NCI-H1092 treated with DMSO at 0.1 percent for 48 hours (cell line): Measurements from ENCODE around the gene PDE8B.

Source experiments
- DNase-seq: peaks from one replicate; lab custom pipeline; 2025; lab: John Stamatoyannopoulos, UW

Gene PDE8B

GRCh38 chr5:77232574-77233358 is 22.3 kb downstream of the PDE8B start:
- DNase-seq, result no peak

GRCh38 chr5:77235846-77236721 is 25.6 kb downstream of the PDE8B start:
- no peak for DNase-seq

DNA sequence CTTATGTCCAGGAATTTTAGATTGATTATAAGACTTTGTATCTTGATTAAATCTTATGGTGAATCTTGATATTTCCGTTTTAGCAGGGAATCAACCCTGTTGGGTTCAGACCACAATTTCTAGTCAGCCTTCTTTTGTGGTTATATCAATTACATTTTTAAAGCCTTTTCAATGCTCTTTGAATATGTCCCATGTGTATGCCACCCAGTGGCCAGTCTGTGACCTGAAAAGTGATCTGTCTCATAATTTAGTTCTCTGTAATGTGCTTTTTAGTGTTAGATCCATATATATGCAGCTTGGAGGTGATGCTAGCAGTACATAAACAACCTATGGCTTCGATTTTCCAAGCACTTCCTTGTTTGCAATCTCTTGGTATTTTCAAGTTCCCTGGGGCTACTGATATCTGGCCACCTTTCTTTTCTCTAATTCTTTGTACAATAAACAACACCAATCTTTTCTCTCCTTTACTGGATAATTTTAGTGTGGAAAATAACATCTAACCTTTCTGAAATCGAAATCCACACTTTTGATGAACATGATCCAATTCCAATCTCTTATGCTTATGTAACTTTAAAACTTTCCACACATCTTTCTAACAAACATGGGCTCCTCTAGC is 28.8 kb downstream of the PDE8B start:
- no peak for DNase-seq

GRCh38 chr5:77241444-77241843 is 31.0 kb downstream of the PDE8B start:
- no peak for DNase-seq

DNA sequence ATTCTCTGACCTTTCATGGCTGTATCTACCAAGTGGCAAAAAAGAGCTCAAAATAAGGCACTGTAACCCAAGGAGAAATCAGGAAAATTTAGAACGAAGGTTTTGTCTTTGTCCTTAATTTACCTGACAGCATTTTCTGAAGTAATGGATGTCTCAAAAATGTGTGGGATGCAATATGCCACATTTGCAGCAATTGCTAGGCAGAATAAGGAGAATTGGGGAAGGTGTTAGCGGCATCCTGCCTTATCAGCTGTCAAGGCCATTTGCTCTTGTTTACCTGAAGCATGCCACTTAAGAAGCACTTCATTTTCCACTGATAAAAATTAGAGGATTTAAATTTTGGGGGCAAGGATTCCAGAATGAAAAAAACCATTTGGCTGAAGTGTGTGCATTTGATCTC is 39.0 kb downstream of the PDE8B start:
- DNase-seq, result no peak

GRCh38 chr5:77250021-77250420 is 39.5 kb downstream of the PDE8B start:
- DNase-seq, result no peak

DNA sequence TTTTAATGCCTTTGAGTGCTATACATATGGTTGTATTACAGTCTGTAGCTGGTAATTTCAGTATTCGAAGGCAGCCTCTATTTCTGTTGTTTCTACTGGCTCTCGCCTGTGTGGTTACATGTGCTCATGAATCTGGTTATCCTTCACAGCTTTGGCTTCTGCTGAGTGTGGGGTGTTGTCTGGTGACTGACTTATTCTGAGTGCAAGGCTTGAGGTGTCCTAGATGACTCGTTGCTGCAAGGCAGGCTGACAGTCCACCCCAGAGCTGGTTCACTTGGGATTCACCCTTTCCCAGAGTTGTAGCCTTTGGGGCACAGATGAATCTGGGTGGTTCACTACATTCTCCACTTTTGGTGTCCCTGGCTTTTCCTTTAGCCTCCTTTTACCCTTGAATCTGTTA is 41.4 kb downstream of the PDE8B start:
- DNase-seq, result no peak

- DNase-seq, result no peak
These were observed 45.1 kb downstream of the PDE8B start for GRCh38 chr5:77255617-77256016.

- DNase-seq, result no peak
These were observed 45.9 kb downstream of the PDE8B start for GRCh38 chr5:77256406-77256805.

GRCh38 chr5:77258652-77259051 is 48.2 kb downstream of the PDE8B start:
- DNase-seq, result no peak

- no peak for DNase-seq
These were observed 49.0 kb downstream of the PDE8B start for GRCh38 chr5:77259476-77259875.

DNA sequence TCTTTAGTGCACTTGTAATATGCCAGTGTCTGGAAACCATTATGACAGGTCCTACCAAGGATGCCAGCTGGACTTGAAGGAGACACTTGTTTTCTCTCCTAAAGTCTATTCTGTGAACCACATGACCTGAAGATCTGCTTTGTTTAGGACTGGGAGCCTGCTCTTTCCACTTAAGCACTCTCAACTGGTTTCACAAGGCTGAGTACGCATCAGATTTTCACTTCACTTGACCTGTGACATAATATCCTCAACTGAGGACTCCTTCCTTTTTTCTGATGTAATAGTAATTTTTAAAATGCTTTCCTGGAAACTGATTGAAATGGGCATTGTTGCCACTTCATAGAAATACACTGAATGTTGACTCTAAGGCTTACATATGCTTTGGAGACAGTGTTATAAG is 52.2 kb downstream of the PDE8B start:
- DNase-seq, result no peak

DNA sequence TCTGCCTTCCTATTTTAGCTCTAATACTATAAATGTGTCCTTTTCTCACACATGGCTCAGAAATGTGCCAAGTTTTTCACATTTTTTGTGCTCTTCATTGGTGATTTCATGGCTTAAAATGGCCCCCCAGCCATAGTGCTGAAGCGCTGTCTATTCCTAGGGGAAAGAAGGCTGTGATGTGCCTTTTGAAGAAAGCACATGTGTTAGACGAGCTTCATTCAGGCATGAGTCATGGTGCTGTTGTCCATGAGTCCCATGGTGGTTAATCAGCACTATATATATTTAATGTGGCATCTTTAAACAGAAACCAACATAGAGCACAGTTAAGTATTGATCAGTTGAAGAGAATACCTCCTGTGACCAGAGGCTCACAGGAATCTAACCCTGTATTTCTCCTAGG is 55.8 kb downstream of the PDE8B start:
- DNase-seq, result no peak

- DNase-seq, result no peak
These were observed 57.0 kb downstream of the PDE8B start for GRCh38 chr5:77267496-77267895.

- DNase-seq, result no peak
These were observed 61.7 kb downstream of the PDE8B start for GRCh38 chr5:77272206-77272605.

GRCh38 chr5:77277759-77278158 is 67.3 kb downstream of the PDE8B start:
- no peak for DNase-seq

- no peak for DNase-seq
These were observed 69.6 kb downstream of the PDE8B start for GRCh38 chr5:77280036-77280435.

- no peak for DNase-seq
These were observed 71.5 kb downstream of the PDE8B start for GRCh38 chr5:77281969-77282336.

DNA sequence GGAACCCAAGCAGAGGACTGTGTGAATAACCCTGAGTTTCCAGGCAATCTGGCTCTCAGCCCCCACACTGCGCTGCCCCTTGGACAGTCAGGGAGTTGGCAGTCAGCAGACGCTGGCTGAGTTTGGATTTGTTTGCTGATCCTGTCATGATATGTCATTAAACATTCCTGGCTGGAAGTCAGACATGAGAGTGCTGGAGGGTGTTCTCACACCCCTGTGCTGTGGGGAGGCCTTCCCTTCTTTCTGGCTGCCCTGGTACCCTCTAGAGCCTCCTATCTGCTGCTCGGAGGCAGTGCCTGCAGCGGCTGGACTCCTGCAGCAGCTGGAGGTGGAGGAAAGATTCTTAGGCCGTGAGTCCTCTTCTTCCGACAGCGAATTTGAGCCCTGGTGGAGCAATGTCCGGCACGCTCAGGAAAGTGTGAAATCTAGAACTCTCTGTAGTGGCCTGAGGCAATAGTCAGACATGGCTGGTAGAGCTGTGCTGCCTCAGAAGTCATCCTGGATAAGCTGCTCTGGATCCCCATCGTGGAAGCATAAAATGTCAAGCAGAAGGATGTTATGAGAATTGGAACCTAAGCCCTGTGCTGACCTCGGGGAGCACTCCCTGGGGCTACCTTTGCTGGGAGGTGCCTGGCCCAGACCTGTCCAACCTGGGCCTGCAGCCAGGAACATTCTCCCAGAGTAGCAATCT is 72.0 kb downstream of the PDE8B start:
- DNase-seq, result peak; percentile 0

DNA sequence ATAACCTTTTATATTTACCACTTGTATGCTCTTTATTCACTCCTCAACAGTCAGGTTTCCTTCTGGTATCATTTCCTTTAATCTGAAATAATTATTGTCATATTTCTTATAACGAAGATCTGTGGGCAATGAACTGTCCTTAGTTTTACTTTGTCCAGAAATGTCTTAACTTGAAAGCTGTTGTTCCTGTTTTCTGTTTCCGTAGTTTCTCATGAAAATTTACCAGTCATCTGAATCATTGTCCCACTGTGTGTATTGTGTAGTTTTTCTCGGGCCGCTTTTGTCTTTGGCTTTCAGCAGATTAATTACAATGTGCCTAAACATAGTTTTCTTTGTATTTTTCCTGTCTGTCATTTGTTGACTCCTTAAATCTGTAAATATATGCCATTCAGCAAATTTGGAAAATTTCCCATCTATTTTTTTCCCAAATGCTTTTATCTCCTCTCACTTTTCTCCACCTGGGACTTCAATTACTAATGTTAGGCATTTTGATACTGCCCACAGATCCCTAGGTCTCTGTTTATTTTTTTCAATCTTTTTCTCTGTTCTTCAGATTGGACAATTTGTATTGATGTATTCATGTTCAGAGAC is 74.9 kb downstream of the PDE8B start:
- DNase-seq, result no peak

GRCh38 chr5:77292026-77292757 is 81.7 kb downstream of the PDE8B start:
- DNase-seq, result no peak
